ENCODE data around the gene C4B. TPM values are rescaled to one million over a fixed set of nuclear protein-coding genes. Genes with fewer than 3 reads are reported as not detected.
"Not testable (repeated sequence)": the region's sequence is repeated elsewhere in the genome, so short reads cannot be mapped to it uniquely, and the experiment has no call there.

Gene C4B
- total RNA-seq, 1 donor from 2014 or later, result 4.6 TPM

DNA sequence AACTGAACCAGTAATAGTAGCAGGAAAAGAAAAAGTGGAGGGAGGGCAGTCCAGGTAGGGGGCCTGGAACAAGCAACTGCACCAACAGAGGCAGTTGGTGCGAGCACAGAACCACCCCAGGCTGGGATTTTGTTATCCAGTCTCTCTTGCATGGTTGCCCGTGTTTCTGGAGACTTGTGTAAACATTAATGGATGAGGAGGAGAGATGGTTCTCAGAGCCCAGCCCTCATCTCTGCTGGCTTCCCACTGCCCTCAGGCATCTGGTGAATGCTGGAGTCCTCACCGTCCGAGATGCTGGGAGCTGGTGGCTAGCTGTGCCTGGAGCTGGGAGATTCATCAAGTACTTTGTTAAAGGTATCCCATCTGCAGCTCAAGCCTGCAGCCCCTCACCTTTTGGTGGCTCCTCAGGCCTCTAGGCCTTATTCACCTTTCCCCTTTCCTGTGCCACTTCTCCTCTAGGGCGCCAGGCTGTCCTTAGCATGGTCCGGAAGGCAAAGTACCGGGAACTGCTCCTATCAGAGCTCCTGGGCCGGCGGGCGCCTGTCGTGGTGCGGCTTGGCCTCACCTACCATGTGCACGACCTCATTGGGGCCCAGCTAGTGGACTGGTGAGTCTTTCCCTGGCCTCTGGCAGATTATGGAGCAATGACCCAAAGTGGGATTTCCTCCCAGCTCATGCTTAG, 34.3 kb upstream of the C4B start:
- intact Hi-C loops (cut with micrococcal nuclease), result not testable (repeated sequence)

DNA sequence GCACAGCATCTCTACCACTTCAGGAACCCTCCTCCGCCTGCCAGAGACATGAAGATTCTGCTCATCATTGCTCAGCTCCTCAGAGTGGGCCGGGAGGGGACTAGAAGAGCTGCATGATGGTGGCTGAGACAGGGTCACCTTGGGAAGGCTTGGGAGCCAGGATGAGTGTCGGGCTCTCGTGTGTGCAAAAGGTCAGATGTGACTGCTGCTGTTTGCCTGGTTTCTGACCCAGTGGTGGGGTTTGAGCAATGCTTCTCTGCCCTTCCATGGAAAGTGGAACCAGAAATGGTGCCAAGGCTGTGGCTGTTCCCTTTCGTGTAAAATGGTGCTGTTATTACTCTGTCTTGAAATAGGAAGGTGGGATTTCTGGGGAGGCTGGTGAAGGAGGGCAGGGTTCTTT, 33.6 kb upstream of the C4B start:
- intact Hi-C loops (cut with micrococcal nuclease), result not testable (repeated sequence)

DNA sequence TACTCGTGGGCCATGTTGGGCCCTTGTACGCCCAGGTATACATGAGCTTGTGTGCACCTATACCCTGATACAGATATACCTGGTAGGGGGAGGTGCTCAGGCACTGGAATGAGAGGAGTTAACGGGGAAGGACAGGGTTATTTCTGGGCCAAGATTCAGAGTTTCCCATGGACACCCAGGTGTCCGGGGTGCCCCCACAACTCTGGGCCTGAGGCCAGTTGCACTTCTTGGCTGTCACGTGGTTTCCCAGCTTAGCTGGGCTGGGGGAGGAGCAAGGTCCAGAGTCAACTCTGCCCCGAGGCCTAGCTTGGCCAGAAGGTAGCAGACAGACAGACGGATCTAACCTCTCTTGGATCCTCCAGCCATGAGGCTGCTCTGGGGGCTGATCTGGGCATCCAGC, 32.9 kb upstream of the C4B start, which contains the start of gene C4A:
C4A (plus strand) TSS at position 314 of the 400 bp plus-strand sequence; CDS start at position 365, 51 bp downstream.
- intact Hi-C loops (cut with micrococcal nuclease), result not testable (repeated sequence)

DNA sequence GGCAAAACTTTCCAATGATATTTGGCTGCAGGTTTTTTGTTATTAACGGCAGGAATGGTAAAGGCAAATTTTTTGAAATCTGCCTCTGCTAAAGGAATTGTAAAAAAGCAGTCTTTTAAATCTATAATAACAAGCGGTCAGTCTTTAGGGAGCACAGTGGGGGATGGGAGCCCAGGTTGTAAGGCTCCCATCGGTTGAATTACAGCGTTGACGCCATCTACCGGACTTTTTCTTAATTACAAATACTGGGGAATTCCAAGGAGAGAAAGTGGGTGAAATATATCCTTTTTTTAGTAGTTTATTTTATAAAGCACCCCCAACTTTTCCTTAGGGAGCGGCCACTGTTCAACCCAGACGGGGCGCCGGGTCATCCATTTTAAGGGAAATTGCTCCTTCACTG, 25.2 kb upstream of the C4B start:
- intact Hi-C loops (cut with micrococcal nuclease), result not testable (repeated sequence)

DNA sequence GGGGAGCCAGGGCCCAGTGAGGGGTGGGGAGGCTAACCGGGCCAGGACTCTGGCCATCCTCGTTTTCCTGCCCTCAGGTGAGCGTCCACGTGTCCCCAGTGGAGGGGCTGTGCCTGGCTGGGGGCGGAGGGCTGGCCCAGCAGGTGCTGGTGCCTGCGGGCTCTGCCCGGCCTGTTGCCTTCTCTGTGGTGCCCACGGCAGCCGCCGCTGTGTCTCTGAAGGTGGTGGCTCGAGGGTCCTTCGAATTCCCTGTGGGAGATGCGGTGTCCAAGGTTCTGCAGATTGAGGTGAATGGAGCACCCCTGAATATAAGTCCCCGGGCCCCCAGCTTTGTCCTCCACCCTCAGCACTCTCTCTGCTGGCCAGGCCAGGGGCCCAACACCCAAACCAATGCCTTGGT, 20.2 kb upstream of the C4B start:
- intact Hi-C loops (cut with micrococcal nuclease), result not testable (repeated sequence)

DNA sequence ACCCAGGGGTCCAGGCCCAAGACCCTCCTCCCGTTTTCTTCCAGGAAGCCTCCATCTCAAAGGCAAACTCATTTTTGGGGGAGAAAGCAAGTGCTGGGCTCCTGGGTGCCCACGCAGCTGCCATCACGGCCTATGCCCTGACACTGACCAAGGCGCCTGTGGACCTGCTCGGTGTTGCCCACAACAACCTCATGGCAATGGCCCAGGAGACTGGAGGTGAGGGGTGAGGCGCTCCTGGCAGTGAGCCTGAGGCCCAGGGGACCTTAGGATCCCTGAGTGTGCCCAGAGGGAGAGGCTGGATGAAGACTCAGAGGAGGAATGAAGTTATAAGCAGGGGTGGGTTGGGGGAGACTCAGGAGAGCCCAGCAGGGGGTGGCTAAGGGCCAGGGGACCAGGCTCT, 18.2 kb upstream of the C4B start:
- intact Hi-C loops (cut with micrococcal nuclease), result not testable (repeated sequence)

DNA sequence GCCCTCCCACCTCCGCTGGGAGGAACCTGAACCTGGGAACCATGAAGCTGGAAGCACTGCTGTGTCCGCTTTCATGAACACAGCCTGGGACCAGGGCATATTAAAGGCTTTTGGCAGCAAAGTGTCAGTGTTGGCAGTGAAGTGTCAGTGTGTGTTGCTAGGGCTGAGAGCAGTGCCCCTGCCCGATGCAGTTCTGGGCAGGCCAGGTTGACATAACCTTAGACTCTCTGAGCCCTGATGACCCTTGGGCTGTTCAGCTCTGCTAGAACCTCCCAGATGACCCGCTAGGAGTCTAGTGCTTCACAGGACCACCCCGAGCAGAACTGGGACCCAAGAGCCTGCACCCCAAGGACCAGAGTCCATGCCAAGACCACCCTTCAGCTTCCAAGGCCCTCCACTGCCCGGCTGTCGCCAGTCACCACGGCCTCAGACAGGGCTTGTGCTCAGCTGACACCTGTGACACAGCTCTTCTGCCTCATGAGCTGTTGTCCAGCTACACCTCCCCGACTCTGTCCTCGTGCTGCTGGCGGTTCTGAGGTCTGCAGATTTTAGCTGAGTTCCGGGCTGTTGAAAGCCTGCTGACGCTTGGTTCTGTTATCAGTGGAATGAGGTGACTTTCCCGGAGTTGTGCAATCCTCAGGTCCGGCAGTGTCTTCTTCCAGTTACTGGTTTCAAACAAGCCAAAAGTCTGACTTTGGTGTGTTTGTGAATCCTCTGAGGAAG, 11.9 kb upstream of the C4B start:
- intact Hi-C loops (cut with micrococcal nuclease), result not testable (repeated sequence)

DNA sequence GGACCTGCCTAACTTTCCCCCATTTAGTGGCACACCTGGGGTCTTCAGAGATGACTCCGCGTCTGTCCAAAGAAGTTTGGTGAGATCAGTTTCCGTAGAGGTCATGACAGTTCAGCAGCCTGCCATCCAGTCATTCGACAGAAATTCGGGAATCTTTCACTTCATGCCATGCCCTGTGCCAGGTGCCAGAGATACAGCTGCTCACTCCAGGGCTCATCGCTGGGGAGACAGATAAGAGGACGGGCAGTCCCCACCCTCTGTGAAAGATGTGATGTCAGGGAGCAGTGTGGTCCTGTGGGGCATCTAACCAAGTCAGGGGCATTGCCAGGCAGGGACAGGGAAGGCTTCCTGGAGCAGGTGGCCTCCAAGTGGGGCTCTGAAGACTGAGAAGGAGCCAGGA, 11.3 kb upstream of the C4B start:
- intact Hi-C loops (cut with micrococcal nuclease), result not testable (repeated sequence)

DNA sequence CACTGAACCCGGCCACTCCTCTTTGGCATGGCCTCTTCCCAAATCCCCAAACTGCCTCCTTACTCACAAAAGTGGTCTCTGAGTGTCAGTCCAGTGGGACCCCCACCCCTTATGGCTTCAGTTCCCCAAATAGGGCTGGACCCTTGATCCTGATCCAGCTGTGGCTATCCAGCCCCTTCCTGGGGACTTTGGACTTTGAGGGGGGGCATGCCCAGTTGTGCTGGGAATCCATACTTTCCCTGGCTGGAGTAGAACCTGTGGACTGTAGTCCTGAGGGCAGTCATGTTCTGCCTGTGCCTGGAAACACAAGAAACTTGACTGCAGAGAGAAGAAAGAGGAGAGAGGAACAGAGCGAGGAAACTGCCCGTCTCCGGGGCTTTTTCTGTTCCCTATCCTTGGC, 10.2 kb upstream of the C4B start:
- intact Hi-C loops (cut with micrococcal nuclease), result not testable (repeated sequence)

DNA sequence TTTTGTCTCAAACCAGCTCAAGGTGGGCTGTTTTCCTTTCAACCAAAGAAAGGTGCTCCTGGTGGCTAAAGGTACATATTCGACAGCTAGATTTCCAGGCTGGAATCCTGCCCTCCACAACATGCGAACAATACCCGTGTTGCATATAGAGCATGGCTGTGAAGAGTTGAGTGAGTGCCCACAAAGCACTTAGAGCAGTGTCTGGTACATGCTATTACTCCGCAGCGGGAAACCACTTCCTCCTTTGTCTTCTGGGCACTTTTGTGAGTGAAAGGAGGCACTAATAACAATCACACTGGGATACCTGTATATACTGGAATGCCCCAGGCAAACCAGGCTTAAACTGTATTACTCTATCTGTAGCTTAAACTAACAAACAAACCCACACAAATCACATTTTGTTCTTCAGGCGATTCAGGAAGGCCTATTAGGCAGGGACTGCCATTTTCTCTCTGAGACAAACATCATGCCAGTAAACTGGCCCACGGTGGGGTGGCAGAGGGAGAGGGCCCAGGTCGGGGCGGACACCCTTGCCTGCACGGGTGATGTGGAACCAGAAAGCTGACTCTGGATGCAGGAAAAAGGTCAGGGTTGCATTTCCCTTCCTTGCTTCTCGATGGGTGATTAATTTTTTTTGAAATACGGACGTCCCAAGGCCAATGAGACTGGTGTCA, 9.6 kb upstream of the C4B start:
- intact Hi-C loops (cut with micrococcal nuclease), result not testable (repeated sequence)

DNA sequence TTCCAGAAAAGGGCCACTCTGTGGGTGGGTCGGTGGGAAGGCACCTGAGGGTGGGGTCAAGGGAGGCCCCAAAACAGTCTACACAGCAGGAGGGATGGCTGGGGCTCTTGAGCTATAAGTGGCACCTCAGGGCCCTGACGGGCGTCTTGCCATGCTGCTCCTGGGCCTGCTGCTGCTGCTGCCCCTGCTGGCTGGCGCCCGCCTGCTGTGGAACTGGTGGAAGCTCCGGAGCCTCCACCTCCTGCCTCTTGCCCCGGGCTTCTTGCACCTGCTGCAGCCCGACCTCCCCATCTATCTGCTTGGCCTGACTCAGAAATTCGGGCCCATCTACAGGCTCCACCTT, 9.1 kb upstream of the C4B start:
- intact Hi-C loops (cut with micrococcal nuclease), result not testable (repeated sequence)

DNA sequence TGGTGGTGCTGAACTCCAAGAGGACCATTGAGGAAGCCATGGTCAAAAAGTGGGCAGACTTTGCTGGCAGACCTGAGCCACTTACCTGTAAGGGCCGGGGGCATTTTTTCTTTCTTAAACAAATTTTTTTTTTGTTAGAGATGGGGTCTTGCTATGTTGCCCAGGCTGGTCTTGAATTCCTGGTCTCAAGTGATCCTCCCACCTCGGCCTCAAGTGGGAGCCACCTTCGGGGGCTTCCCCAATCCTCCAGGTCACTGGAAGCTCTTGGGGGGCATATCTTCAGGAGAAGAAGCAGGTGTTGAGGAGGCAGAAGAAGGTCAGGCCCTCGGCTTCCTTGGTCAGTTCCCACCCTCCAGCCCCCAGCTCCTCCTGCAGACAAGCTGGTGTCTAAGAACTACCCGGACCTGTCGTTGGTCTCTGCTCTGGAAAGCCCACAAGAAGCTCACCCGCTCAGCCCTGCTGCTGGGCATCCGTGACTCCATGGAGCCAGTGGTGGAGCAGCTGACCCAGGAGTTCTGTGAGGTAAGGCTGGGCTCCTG, 8.5 kb upstream of the C4B start:
- intact Hi-C loops (cut with micrococcal nuclease), result not testable (repeated sequence)

DNA sequence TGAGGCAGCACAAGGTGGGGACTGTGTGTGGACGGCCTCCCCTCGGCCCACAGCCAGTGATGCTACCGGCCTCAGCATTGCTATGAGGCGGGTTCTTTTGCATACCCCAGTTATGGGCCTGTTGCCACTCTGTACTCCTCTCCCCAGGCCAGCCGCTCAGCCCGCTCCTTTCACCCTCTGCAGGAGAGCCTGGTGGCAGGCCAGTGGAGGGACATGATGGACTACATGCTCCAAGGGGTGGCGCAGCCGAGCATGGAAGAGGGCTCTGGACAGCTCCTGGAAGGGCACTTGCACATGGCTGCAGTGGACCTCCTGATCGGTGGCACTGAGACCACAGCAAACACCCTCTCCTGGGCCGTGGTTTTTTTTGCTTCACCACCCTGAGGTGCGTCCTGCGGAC, 7.5 kb upstream of the C4B start:
- intact Hi-C loops (cut with micrococcal nuclease), result not testable (repeated sequence)

DNA sequence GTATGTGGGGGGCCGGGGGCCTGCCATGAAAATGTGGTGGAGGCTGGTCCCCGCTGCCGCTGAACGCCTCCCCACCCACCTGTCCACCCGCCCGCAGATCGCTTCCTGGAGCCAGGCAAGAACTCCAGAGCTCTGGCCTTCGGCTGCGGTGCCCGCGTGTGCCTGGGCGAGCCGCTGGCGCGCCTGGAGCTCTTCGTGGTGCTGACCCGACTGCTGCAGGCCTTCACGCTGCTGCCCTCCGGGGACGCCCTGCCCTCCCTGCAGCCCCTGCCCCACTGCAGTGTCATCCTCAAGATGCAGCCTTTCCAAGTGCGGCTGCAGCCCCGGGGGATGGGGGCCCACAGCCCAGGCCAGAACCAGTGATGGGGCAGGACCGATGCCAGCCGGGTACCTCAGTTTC, 6.6 kb upstream of the C4B start:
- intact Hi-C loops (cut with micrococcal nuclease), result not testable (repeated sequence)

DNA sequence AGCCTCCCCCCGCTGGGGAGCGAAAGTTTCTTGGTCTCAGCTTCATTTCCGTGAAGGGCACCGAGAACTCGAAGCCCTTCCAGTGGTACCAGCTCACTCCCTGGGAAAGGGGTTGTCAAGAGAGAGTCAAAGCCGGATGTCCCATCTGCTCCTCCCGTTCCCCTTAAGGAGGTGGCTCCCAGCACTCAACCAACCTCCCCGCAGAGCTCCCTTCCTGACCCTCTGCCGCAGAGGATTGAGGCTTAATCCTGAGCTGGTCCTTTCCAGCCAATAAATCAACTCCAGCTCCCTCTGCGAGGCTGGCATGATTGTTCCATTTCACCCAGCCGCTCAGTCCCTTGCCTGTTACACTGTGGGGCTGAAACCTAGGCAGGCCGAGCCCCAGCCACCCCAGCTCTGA, 6.0 kb upstream of the C4B start:
- intact Hi-C loops (cut with micrococcal nuclease), result not testable (repeated sequence)

DNA sequence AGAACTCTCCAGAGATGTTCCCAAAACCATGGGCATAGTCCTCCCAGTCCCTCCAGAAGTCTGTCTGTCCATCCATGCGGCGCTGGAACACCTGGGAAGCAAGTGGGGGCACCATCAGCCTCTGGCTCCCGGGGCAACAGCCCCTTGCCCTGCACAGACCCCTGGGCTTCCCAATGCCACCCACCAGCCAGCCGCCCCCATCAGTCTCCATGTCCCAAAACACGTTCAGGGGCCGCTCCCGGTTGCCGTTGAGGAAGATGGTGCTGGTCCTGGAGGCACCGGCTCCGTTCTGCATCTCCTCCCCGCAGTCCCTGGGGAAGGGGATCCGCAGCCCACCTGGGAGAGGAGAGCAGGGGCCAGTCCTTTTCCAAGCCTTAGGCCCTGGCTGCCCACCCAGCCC, 5.1 kb upstream of the C4B start:
- intact Hi-C loops (cut with micrococcal nuclease), result not testable (repeated sequence)

DNA sequence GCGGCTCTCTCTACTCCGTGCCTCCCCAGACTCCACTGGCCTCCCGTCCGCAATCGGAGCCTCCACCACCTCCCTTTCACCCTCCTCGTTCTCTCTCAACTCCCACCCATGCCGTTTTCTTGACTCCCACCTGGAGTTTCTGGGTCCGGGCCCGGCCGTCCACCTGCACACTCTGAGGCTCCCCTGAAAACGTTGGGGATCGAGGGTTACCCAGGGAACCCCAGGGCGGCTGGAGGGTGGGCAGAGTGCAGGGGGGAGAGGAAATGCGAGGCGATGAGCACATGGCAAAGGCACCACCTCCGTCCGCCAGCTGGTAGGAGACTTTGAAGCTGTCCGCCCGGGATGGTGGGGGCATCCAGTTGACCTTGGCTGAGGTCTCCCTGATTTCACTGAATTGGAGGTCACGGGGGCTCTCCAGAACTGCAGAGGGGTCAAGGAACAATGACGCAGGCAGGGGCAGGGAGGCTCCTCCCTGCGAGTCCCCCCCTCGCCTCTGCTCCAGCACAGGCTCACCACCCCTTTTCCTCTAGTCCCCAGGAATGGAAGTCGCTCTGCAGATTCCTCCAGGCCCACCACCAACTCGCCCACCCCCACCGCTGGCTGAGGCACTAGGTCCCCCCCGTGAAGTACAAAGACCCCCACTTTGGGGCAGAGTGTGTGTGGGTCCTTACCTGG, 3.6 kb upstream of the C4B start:
- intact Hi-C loops (cut with micrococcal nuclease), result not testable (repeated sequence)

DNA sequence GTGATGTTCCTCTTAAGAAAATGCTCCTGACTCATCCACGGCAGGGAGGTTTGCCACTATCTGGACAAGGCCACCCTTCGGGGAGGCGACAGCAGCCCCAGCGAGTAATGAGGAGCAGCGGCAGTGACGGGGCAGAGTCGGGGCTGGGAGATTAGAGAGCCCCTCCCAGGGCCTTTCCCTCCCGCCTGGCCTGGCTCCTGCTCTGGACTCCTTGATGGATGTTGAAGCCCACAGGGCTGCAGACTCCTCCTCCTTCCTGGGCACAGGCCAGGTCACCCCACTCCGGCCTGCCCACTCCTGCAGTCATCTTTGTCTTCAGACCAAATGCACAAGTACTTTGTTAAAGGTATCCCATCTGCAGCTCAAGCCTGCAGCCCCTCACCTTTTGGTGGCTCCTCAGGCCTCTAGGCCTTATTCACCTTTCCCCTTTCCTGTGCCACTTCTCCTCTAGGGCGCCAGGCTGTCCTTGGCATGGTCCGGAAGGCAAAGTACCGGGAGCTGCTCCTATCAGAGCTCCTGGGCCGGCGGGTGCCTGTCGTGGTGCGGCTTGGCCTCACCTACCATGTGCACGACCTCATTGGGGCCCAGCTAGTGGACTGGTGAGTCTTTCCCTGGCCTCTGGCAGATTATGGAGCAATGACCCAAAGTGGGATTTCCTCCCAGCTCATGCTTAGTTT, 1.5 kb upstream of the C4B start:
- intact Hi-C loops (cut with micrococcal nuclease), result not testable (repeated sequence)

DNA sequence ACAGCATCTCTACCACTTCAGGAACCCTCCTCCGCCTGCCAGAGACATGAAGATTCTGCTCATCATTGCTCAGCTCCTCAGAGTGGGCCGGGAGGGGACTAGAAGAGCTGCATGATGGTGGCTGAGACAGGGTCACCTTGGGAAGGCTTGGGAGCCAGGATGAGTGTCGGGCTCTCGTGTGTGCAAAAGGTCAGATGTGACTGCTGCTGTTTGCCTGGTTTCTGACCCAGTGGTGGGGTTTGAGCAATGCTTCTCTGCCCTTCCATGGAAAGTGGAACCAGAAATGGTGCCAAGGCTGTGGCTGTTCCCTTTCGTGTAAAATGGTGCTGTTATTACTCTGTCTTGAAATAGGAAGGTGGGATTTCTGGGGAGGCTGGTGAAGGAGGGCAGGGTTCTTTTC, 857 bp upstream of the C4B start:
- intact Hi-C loops (cut with micrococcal nuclease), result not testable (repeated sequence)

DNA sequence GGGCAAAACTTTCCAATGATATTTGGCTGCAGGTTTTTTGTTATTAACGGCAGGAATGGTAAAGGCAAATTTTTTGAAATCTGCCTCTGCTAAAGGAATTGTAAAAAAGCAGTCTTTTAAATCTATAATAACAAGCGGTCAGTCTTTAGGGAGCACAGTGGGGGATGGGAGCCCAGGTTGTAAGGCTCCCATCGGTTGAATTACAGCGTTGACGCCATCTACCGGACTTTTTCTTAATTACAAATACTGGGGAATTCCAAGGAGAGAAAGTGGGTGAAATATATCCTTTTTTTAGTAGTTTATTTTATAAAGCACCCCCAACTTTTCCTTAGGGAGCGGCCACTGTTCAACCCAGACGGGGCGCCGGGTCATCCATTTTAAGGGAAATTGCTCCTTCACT, 7.5 kb downstream of the C4B start:
- intact Hi-C loops (cut with micrococcal nuclease), result not testable (repeated sequence)

DNA sequence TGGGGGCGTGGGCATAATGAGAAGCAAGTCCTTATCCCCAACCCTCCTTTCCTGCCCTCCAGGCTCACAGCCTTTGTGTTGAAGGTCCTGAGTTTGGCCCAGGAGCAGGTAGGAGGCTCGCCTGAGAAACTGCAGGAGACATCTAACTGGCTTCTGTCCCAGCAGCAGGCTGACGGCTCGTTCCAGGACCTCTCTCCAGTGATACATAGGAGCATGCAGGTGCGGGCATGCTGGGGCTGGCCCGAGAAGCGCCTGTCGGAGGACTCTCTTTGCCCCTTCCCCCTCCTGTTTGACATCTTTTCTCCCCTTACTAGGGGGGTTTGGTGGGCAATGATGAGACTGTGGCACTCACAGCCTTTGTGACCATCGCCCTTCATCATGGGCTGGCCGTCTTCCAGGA, 14.0 kb downstream of the C4B start:
- intact Hi-C loops (cut with micrococcal nuclease), result not testable (repeated sequence)
